ENCODE results near the gene SLC2A6.
A peak's percentile ranks its signal among the peaks of the same experiment; 100 is the strongest.

Gene SLC2A6

DNA sequence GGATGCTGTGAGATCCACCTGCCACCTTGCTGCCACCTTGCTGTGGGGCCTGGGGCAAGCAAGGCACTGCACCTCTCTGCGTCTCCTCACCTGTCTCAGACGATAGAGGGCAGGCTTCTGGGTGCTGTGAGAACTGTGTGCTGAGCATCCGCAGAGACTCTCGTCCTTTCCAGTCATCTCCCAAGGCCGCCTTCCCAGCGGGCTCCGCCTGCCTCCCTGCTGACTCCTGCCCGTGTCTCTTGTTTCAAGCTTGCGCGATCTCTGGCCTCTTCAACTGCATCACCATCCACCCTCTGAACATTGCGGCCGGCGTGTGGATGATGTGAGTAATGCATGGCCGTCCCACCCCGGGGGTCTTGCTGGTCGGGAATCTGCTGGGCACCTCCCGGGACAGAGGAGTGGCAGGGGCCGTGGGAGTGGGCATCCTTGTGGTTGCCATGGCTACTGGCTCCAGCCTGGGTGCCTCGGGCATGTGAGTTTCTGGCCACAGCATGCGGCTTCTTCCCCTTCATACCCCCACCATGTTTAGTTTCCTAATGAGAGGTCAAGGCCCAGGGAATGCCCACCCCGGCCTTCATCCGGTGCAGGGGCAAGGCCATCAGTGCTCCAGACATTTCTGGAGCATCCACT lies 15.6 kb downstream of the SLC2A6 start:
- H3K4me1 ChIP-seq (ENCODE audit: insufficient read depth, low read length, poor library complexity, severe bottlenecking): peaks cover 29% of the 10 kb centered on the region
- no peaks in the 10 kb centered on the region for H3K9me2 ChIP-seq (replicated peaks; ENCODE audit: low read depth, low read length)
- H3K36me3 ChIP-seq (ENCODE audit: insufficient read depth, low read length): peaks cover 5% of the 10 kb centered on the region; the same call in 1 of the 2 replicates
- H2AFZ ChIP-seq (ENCODE audit: low read length): no peak overlapping the region
- no peak overlapping the region for H3K4me3 ChIP-seq (ENCODE audit: low read length, poor library complexity, severe bottlenecking)
- no peaks in the 10 kb centered on the region for H3K27me3 ChIP-seq (ENCODE audit: insufficient read depth, low read length, poor library complexity, severe bottlenecking)
- peaks cover 16% of the 10 kb centered on the region for H4K20me1 ChIP-seq (ENCODE audit: insufficient read depth, low read length, poor library complexity, severe bottlenecking)
- no peaks in the 10 kb centered on the region for H3K9me3 ChIP-seq (ENCODE audit: insufficient read depth, low read depth, low read length)
- no peak for TF ChIP-seq EZH2phosphoT487 (IDR thresholded peaks at IDR 0.05; ENCODE audit: borderline replicate concordance)
- TF ChIP-seq, protein P1, sequence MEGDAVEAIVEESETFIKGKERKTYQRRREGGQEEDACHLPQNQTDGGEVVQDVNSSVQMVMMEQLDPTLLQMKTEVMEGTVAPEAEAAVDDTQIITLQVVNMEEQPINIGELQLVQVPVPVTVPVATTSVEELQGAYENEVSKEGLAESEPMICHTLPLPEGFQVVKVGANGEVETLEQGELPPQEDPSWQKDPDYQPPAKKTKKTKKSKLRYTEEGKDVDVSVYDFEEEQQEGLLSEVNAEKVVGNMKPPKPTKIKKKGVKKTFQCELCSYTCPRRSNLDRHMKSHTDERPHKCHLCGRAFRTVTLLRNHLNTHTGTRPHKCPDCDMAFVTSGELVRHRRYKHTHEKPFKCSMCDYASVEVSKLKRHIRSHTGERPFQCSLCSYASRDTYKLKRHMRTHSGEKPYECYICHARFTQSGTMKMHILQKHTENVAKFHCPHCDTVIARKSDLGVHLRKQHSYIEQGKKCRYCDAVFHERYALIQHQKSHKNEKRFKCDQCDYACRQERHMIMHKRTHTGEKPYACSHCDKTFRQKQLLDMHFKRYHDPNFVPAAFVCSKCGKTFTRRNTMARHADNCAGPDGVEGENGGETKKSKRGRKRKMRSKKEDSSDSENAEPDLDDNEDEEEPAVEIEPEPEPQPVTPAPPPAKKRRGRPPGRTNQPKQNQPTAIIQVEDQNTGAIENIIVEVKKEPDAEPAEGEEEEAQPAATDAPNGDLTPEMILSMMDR (conservative IDR thresholded peaks at IDR 0.05; ENCODE audit: low read length): peak; percentile 25; the same call in 1 of the 2 replicates
- peaks cover 24% of the 10 kb centered on the region; the same call in 1 of the 2 replicates for H3K79me2 ChIP-seq (ENCODE audit: insufficient read depth, low read length)
- H3F3A ChIP-seq (ENCODE audit: low read depth): no peaks in the 10 kb centered on the region; the same call in 1 of the 2 replicates
- H3K9ac ChIP-seq (ENCODE audit: low read depth, low read length, poor library complexity, severe bottlenecking): no peak overlapping the region
- H3K4me2 ChIP-seq (ENCODE audit: low read depth, low read length, poor library complexity, severe bottlenecking): no peak overlapping the region

DNA sequence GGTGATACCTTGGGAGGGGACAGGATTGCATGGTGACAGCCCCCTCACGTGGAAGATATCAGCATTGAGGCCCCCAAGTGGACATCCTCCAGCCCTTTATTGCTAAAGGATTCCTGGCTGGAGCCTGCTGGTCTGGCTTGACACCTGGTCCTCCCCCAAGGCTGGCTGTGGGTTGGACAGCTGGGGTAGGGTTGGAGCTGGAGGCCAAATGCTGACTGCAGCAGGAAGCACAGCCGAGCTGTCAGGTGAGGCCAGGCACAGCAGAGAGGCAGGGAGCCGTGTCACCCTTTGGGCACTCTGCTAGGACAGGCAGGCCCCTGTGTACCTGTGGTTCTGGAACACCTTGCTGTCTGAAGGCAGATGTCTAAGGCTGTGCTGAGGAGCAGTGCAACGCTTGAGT lies 16.9 kb downstream of the SLC2A6 start:
- peak overlapping the region; percentile 73 for H3K9ac ChIP-seq (ENCODE audit: low read depth, low read length, poor library complexity, severe bottlenecking)
- no peak for TF ChIP-seq EZH2phosphoT487 (IDR thresholded peaks at IDR 0.05; ENCODE audit: borderline replicate concordance)
- TF ChIP-seq, protein P1 (conservative IDR thresholded peaks at IDR 0.05; ENCODE audit: low read length): no peak
- H3F3A ChIP-seq (ENCODE audit: low read depth): no peaks in the 10 kb centered on the region; the same call in 1 of the 2 replicates
- no peaks in the 10 kb centered on the region for H3K9me3 ChIP-seq (ENCODE audit: insufficient read depth, low read depth, low read length)
- peaks cover 16% of the 10 kb centered on the region for H4K20me1 ChIP-seq (ENCODE audit: insufficient read depth, low read length, poor library complexity, severe bottlenecking)
- H3K79me2 ChIP-seq (ENCODE audit: insufficient read depth, low read length): peaks cover 24% of the 10 kb centered on the region; the same call in 1 of the 2 replicates
- peak overlapping the region; percentile 80 for H3K4me2 ChIP-seq (ENCODE audit: low read depth, low read length, poor library complexity, severe bottlenecking)
- peak overlapping the region; percentile 77 for H3K4me3 ChIP-seq (ENCODE audit: low read length, poor library complexity, severe bottlenecking)
- peaks cover 5% of the 10 kb centered on the region; the same call in 1 of the 2 replicates for H3K36me3 ChIP-seq (ENCODE audit: insufficient read depth, low read length)
- no peaks in the 10 kb centered on the region for H3K27me3 ChIP-seq (ENCODE audit: insufficient read depth, low read length, poor library complexity, severe bottlenecking)
- H2AFZ ChIP-seq (ENCODE audit: low read length): no peak overlapping the region
- H3K4me1 ChIP-seq (ENCODE audit: insufficient read depth, low read length, poor library complexity, severe bottlenecking): peaks cover 29% of the 10 kb centered on the region
- no peaks in the 10 kb centered on the region for H3K9me2 ChIP-seq (replicated peaks; ENCODE audit: low read depth, low read length)

DNA sequence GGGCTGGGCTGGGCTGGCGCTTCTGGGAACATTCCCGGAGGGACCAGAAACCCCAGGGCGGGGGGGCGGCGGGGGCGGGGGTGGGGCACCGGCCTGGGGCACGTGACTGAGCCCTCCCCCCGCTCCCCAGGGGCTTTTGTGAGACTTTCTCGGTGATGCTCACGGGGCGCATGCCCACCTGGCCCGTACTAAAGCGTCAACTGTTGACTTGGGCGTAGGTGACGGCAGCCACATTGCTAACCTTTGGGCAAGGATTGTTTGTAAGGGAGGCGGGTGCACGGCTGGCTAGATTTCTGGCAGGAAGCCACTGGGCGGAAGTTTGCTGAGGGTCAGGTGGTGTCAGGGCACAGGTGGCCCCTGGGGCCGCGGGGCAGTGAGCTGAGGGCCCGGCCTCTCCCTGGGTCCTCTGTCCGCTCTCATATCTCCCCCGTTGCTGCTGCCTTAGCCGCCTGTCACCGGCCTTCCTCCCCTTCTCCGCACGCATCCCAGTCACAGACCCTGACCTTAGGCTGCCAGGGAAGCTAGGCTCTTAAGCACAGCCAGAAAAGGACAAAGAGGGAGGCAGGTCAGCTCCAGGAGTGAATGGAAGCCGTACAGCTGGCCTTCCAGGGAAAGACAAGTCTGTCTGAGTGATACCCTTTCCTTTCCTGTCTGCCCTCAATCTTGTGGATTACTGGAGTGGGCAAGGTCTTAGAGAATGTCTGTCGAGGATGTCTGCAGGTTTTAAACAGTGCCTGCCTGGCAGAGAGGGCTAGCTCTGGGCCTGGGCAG lies 18.3 kb downstream of the SLC2A6 start:
- peak overlapping the region; percentile 34; the same call in 1 of the 2 replicates for H2AFZ ChIP-seq (ENCODE audit: low read length)
- H3K79me2 ChIP-seq (ENCODE audit: insufficient read depth, low read length): peaks cover 24% of the 10 kb centered on the region; the same call in 1 of the 2 replicates
- peaks cover 5% of the 10 kb centered on the region; the same call in 1 of the 2 replicates for H3K36me3 ChIP-seq (ENCODE audit: insufficient read depth, low read length)
- TF ChIP-seq, protein P1 (conservative IDR thresholded peaks at IDR 0.05; ENCODE audit: low read length): no peak
- TF ChIP-seq EZH2phosphoT487 (IDR thresholded peaks at IDR 0.05; ENCODE audit: borderline replicate concordance): no peak
- H3K27me3 ChIP-seq (ENCODE audit: insufficient read depth, low read length, poor library complexity, severe bottlenecking): no peaks in the 10 kb centered on the region
- no peaks in the 10 kb centered on the region for H3K9me2 ChIP-seq (replicated peaks; ENCODE audit: low read depth, low read length)
- peaks cover 29% of the 10 kb centered on the region for H3K4me1 ChIP-seq (ENCODE audit: insufficient read depth, low read length, poor library complexity, severe bottlenecking)
- H3F3A ChIP-seq (ENCODE audit: low read depth): no peaks in the 10 kb centered on the region
- peak overlapping the region; percentile 77 for H3K4me3 ChIP-seq (ENCODE audit: low read length, poor library complexity, severe bottlenecking)
- H3K9me3 ChIP-seq (ENCODE audit: insufficient read depth, low read depth, low read length): no peaks in the 10 kb centered on the region
- H3K4me2 ChIP-seq (ENCODE audit: low read depth, low read length, poor library complexity, severe bottlenecking): peak overlapping the region; percentile 87
- peaks cover 16% of the 10 kb centered on the region for H4K20me1 ChIP-seq (ENCODE audit: insufficient read depth, low read length, poor library complexity, severe bottlenecking)
- H3K9ac ChIP-seq (ENCODE audit: low read depth, low read length, poor library complexity, severe bottlenecking): peak overlapping the region; percentile 73
